Mesendoderm (in vitro differentiated cells): ENCODE results near the gene OR8H1. TPM values are rescaled to one million over a fixed set of nuclear protein-coding genes. Genes with fewer than 3 reads are reported as not detected.

Source experiments
- DNase-seq: peaks from one replicate; pipeline ENCODE4 v3.0.0; 2013
- H2AK5ac ChIP-seq: 2 replicates; pipeline ENCODE4 v1.6.1; 2013; ENCODE audit warnings: low read length, inconsistent platforms
- H2BK120ac ChIP-seq: 2 replicates; pipeline ENCODE4 v1.6.1; 2013; ENCODE audit warnings: low read depth, mild to moderate bottlenecking, low read length, moderate library complexity, mixed read lengths
- H2BK15ac ChIP-seq: replicated peaks from 2 replicates; pipeline ENCODE4 v1.6.1; 2013; ENCODE audit warnings: low read depth, mild to moderate bottlenecking, moderate library complexity
- H2BK5ac ChIP-seq: 2 replicates; pipeline ENCODE4 v1.6.1; 2013; ENCODE audit warnings: low read length, inconsistent platforms
- H3K18ac ChIP-seq: 2 replicates; pipeline ENCODE4 v1.6.1; 2013; ENCODE audit warnings: mild to moderate bottlenecking, low read length, mixed read lengths
- H3K23ac ChIP-seq: one replicate; pipeline ENCODE4 v1.6.1; 2013; ENCODE audit warnings: low read length
- H3K27ac ChIP-seq: 2 replicates; pipeline ENCODE4 v1.5.1; 2013; ENCODE audit warnings: low read depth, mild to moderate bottlenecking, inconsistent platforms, low read length, moderate library complexity
- H3K27me3 ChIP-seq: 2 replicates; pipeline ENCODE4 v1.6.1; 2013; ENCODE audit warnings: low read length, control low read depth, mild to moderate bottlenecking, inconsistent platforms; ENCODE audit not compliant: insufficient read depth, poor library complexity
- H3K36me3 ChIP-seq: 2 replicates; pipeline ENCODE4 v1.6.1; 2013; ENCODE audit warnings: low read length, inconsistent platforms; ENCODE audit not compliant: control insufficient read depth, insufficient read depth
- H3K4ac ChIP-seq: one replicate; pipeline ENCODE4 v1.6.1; 2013; ENCODE audit warnings: low read depth, mild to moderate bottlenecking, low read length, moderate library complexity
- H3K4me1 ChIP-seq: 2 replicates; pipeline ENCODE4 v1.6.1; 2013; ENCODE audit warnings: low read depth, low read length, inconsistent platforms; ENCODE audit not compliant: control insufficient read depth
- H3K4me2 ChIP-seq: 2 replicates; pipeline ENCODE4 v1.6.1; 2013; ENCODE audit warnings: low read length
- H3K4me3 ChIP-seq: 2 replicates; pipeline ENCODE4 v1.5.1; 2013; ENCODE audit warnings: mild to moderate bottlenecking, low read length
- H3K56ac ChIP-seq: one replicate; pipeline ENCODE4 v1.6.1; 2013; ENCODE audit warnings: low read length
- H3K79me1 ChIP-seq: 2 replicates; pipeline ENCODE4 v1.6.1; 2013; ENCODE audit warnings: low read length, inconsistent platforms
- H3K79me2 ChIP-seq: 2 replicates; pipeline ENCODE4 v1.6.1; 2013; ENCODE audit warnings: mild to moderate bottlenecking, low read length; ENCODE audit not compliant: control insufficient read depth, insufficient read depth
- H3K9ac ChIP-seq: 2 replicates; pipeline ENCODE4 v1.6.1; 2013; ENCODE audit warnings: low read length, inconsistent platforms
- H4K5ac ChIP-seq: one replicate; pipeline ENCODE4 v1.6.1; 2013; ENCODE audit warnings: low read length
- H4K8ac ChIP-seq: one replicate; pipeline ENCODE4 v1.6.1; 2013; ENCODE audit warnings: low read depth, mild to moderate bottlenecking, control low read depth, low read length, moderate library complexity
- WGBS: extraction: QIAGEN DNeasy Blood & Tissue Kit; methylation state at CpG from one replicate; pipeline ENCODE4 v1.1.7; 2013; ENCODE audit warnings: low lambda C conversion rate, missing lambda C conversion rate; ENCODE audit not compliant: insufficient coverage; ENCODE audit errors: extremely low coverage; 5-methylcytosine and 5-hydroxymethylcytosine counted together
- polyA plus RNA-seq, 2 experiments: library from polyadenylated mRNA; stranded (reverse); fragments of 200-250 nt; gene quantifications; one replicate each; pipeline ENCODE4 v1.2.3, GENCODE V29; 2013

Gene OR8H1
- polyA plus RNA-seq (2013, experiment 1 of 2): not detected
- not detected for polyA plus RNA-seq (2013, experiment 2 of 2)

DNA sequence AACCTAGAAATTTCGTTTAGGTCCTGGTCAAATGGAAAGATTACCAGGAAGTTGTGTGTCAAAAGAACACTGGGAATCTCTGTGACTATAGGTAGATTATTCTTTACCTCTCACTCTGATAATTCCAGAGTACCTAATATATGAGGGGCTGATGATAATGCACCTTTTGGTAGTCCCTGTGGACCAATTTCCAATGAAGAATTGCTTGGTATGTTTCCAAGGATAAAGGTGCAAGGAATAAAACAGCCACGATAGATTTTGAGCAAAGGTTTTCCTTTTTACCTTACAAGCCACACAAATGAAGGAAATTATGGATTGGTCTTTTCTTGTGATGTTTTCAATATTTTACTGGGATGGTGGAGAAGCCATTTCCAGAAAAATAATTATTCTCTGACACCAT, at the start of gene OR8H1:
OR8H1 (minus strand) TSS at position 101 of the 400 bp plus-strand sequence. CDS start 1,192 bp downstream, outside the sequence.
- H3K23ac ChIP-seq: no peak within 1 kb of the TSS
- H3K27me3 ChIP-seq: no peaks in the 10 kb centered on the region
- H2BK120ac ChIP-seq: no peak within 1 kb of the TSS
- H3K56ac ChIP-seq: no peak within 1 kb of the TSS
- H3K4me3 ChIP-seq: no peak within 1 kb of the TSS
- no peak within 1 kb of the TSS for H3K9ac ChIP-seq
- H2BK5ac ChIP-seq: no peak within 1 kb of the TSS
- no peak within 1 kb of the TSS for H4K8ac ChIP-seq
- no peak within 1 kb of the TSS for H3K18ac ChIP-seq
- H3K79me2 ChIP-seq: no peaks in the 10 kb centered on the region
- H3K4me1 ChIP-seq: no peaks in the 10 kb centered on the region
- H3K4me2 ChIP-seq: no peak within 1 kb of the TSS
- H3K79me1 ChIP-seq: no peaks in the 10 kb centered on the region
- H2AK5ac ChIP-seq: no peak within 1 kb of the TSS
- H2BK15ac ChIP-seq: no peak within 1 kb of the TSS
- DNase-seq: no peak
- no peak within 1 kb of the TSS for H3K4ac ChIP-seq
- H4K5ac ChIP-seq: no peak within 1 kb of the TSS
- no peaks in the 10 kb centered on the region for H3K36me3 ChIP-seq
- no CpG with 5 or more reads among the region's 2 CpGs for WGBS
- H3K27ac ChIP-seq: no peak within 1 kb of the TSS

- Histone ChIP-seq H2BK5ac (no peak overlapping the region), H3K27me3 (no peaks in the 10 kb centered on the region), H2BK120ac (no peak overlapping the region), H3K23ac (no peak overlapping the region), H3K4me3 (no peak overlapping the region), H4K5ac (no peak overlapping the region), H3K79me2 (no peaks in the 10 kb centered on the region), H3K27ac (no peak overlapping the region), H4K8ac (no peak overlapping the region), H3K79me1 (no peaks in the 10 kb centered on the region), H3K4ac (no peak overlapping the region), H2AK5ac (no peak overlapping the region), H3K36me3 (no peaks in the 10 kb centered on the region), H3K18ac (no peak overlapping the region), H3K9ac (no peak overlapping the region), H2BK15ac (no peak overlapping the region), H3K56ac (no peak overlapping the region), H3K4me1 (no peaks in the 10 kb centered on the region), H3K4me2 (no peak overlapping the region)
- DNase-seq: no peak
Measured at GRCh38 chr11:56340289-56340688, 48.2 kb upstream of the OR8H1 start.

DNA sequence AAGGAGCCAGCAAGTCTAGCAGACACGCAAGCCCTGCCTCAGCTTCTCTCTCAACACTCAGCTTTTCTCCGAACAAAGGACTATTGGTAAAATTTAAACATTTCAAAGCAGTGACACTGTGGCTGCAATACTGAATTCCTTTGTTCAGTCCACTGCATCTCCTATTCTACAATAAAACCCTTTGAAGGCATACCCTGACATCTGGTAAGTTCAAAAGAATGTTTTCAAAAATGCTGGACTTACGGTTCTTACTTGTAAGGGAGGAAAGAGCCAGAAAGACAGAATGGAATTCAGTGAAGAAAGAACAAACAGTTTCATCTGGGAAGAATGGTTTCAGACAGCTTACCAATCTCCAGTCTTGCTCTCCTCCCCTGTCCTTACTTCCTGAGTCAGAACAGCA, 41.1 kb upstream of the OR8H1 start:
- no peaks in the 10 kb centered on the region for H3K79me2 ChIP-seq
- H3K4me3 ChIP-seq: no peak overlapping the region
- H4K8ac ChIP-seq: no peak overlapping the region
- no peaks in the 10 kb centered on the region for H3K4me1 ChIP-seq
- no peak overlapping the region for H3K23ac ChIP-seq
- H3K79me1 ChIP-seq: no peaks in the 10 kb centered on the region
- no peak overlapping the region for H3K18ac ChIP-seq
- no peak overlapping the region for H3K27ac ChIP-seq
- H3K4ac ChIP-seq: no peak overlapping the region
- no peak overlapping the region for H3K9ac ChIP-seq
- H3K56ac ChIP-seq: no peak overlapping the region
- no CpG with 5 or more reads among the region's 3 CpGs for WGBS
- no peak overlapping the region for H2BK5ac ChIP-seq
- no peaks in the 10 kb centered on the region for H3K27me3 ChIP-seq
- no peak overlapping the region for H2BK120ac ChIP-seq
- no peak for DNase-seq
- H4K5ac ChIP-seq: no peak overlapping the region
- no peak overlapping the region for H3K4me2 ChIP-seq
- H2BK15ac ChIP-seq: no peak overlapping the region
- H2AK5ac ChIP-seq: no peak overlapping the region
- no peaks in the 10 kb centered on the region for H3K36me3 ChIP-seq

DNA sequence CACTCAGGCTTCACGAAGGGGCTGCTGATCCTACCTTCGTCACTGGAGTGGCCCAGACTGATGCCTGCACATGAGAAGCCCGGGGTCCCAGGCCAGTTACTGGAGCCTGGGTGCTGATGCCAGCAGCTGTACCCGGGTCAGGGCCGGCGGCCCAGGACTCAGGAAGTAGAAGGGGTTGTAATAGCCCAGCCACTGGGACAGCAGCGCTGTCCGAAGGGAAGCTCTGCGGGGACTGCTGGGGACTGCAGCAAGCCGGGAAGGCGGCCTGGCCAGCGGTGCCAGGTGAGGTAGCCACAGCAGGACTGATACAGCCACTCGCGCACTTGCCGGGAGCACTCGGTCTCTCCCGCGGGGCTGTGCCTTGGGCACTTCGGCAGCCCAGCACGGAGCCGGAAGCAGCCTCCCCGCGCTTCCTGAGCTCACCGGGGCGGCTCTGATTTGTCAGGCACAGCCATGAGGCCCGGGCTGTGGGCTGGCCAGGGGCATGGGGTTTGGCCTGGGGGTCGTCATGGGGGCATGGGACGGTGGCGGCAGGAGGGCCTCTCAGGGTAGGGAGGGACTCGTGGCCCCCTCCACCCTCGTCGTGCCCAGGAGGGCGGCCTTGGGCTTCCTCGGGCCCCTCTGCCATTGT, 39.9 kb upstream of the OR8H1 start:
- Histone ChIP-seq H3K36me3 (no peaks in the 10 kb centered on the region), H3K4ac (no peak overlapping the region), H3K23ac (no peak overlapping the region), H3K56ac (no peak overlapping the region), H3K79me2 (no peaks in the 10 kb centered on the region), H3K4me2 (no peak overlapping the region), H3K18ac (no peak overlapping the region), H2BK15ac (no peak overlapping the region), H4K8ac (no peak overlapping the region), H2BK120ac (no peak overlapping the region), H4K5ac (no peak overlapping the region), H3K79me1 (no peaks in the 10 kb centered on the region), H3K9ac (no peak overlapping the region), H3K27me3 (no peaks in the 10 kb centered on the region), H2AK5ac (no peak overlapping the region), H3K4me1 (no peaks in the 10 kb centered on the region), H2BK5ac (no peak overlapping the region), H3K27ac (no peak overlapping the region), H3K4me3 (no peak overlapping the region)
- WGBS: no CpG with 5 or more reads among the region's 34 CpGs
- no peak for DNase-seq

- no peaks in the 10 kb centered on the region for H3K79me2 ChIP-seq
- DNase-seq: no peak
- no peak within 1 kb of the TSS for H3K4me2 ChIP-seq
- no peak within 1 kb of the TSS for H3K23ac ChIP-seq
- no peaks in the 10 kb centered on the region for H3K4me1 ChIP-seq
- H4K8ac ChIP-seq: no peak within 1 kb of the TSS
- H3K18ac ChIP-seq: no peak within 1 kb of the TSS
- no peak within 1 kb of the TSS for H2BK120ac ChIP-seq
- H3K4me3 ChIP-seq: no peak within 1 kb of the TSS
- no peak within 1 kb of the TSS for H2BK15ac ChIP-seq
- H3K56ac ChIP-seq: no peak within 1 kb of the TSS
- no peak within 1 kb of the TSS for H4K5ac ChIP-seq
- no peaks in the 10 kb centered on the region for H3K36me3 ChIP-seq
- no peak within 1 kb of the TSS for H3K9ac ChIP-seq
- H3K4ac ChIP-seq: no peak within 1 kb of the TSS
- H3K27ac ChIP-seq: no peak within 1 kb of the TSS
- no peaks in the 10 kb centered on the region for H3K79me1 ChIP-seq
- H2BK5ac ChIP-seq: no peak within 1 kb of the TSS
- H2AK5ac ChIP-seq: no peak within 1 kb of the TSS
- H3K27me3 ChIP-seq: no peaks in the 10 kb centered on the region
Measured at GRCh38 chr11:56314844-56315243, 22.8 kb upstream of the OR8H1 start, which contains the start of gene OR8K3. Gene OR8K3, plus strand, starts transcription at chr11:56315144. Its CDS starts 3,163 bp downstream, at chr11:56318307.

DNA sequence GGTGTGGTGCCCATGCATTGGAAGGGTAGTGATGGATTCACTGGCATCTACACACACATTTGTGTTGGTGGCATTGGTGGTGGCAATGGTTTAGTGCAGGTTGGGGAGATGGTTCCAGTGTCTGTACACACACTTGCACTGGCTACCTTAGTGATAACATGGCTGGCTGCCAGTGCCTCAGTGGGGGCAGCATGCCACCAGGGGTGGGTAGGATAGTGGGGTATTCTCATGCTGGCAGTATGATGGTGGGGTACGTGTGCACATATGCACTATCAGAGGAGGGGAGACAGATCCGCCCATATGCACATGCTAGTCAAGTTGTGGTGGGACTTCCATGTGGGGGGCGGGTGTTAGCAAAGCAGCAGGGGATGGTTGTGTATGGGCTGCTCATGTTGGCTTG, 15.8 kb upstream of the OR8H1 start:
- Histone ChIP-seq H2BK120ac (no peak overlapping the region), H4K8ac (no peak overlapping the region), H3K27me3 (no peaks in the 10 kb centered on the region), H2BK5ac (no peak overlapping the region), H3K36me3 (no peaks in the 10 kb centered on the region), H3K9ac (no peak overlapping the region), H3K23ac (no peak overlapping the region), H4K5ac (no peak overlapping the region), H3K18ac (no peak overlapping the region), H3K79me1 (no peaks in the 10 kb centered on the region), H2BK15ac (no peak overlapping the region), H3K4me1 (no peaks in the 10 kb centered on the region), H3K56ac (no peak overlapping the region), H3K27ac (no peak overlapping the region), H3K79me2 (no peaks in the 10 kb centered on the region), H3K4ac (no peak overlapping the region), H3K4me3 (no peak overlapping the region), H3K4me2 (no peak overlapping the region), H2AK5ac (no peak overlapping the region)
- no peak for DNase-seq
- WGBS: no CpG with 5 or more reads among the region's 3 CpGs
